Activated naive CD4-positive, alpha-beta T cell treated with anti-CD3 and anti-CD28 coated beads, Interleukin-2, amount 50 U/mL, for 24 hours (primary cell): ENCODE data around the gene UTP14A.
A peak's percentile ranks its signal among the peaks of the same experiment; 100 is the strongest.

Experiments
- H3K27ac Mint-ChIP-seq: one replicate; pipeline ENCODE4 v1.8.0; 2021; ENCODE audit warnings: mild to moderate bottlenecking, mixed read lengths
- H3K27me3 Mint-ChIP-seq: one replicate; pipeline ENCODE4 v1.8.0; 2021; ENCODE audit warnings: mixed read lengths
- H3K36me3 Mint-ChIP-seq: one replicate; pipeline ENCODE4 v1.8.0; 2021; ENCODE audit warnings: mixed read lengths
- H3K4me1 Mint-ChIP-seq: one replicate; pipeline ENCODE4 v1.8.0; 2021; ENCODE audit warnings: mixed read lengths
- H3K4me3 Mint-ChIP-seq: one replicate; pipeline ENCODE4 v1.8.0; 2021; ENCODE audit warnings: mild to moderate bottlenecking, mixed read lengths
- H3K9me3 Mint-ChIP-seq: one replicate; pipeline ENCODE4 v1.8.0; 2021; ENCODE audit warnings: mixed read lengths

Gene UTP14A

DNA sequence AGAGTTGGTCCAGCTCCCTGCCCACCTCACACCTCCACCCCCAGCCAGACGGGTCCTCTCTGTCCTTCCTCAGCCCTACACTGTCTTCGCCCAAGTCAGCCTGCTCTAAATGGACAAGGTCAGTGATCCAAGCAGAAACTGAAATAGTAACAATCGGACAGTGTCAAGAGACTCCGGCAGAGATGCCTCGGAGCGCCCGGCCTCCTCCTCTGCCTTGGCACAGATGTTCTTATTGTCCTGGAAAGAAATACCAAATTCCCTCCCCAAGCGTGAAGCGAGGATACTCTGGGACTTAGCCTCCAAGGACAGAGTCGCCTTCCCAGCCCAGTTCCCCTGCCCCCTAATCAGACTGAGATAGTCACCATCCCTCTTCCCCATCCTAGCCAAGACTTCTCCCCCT lies 28.5 kb downstream of the UTP14A start:
- H3K27me3 Mint-ChIP-seq, result no peaks in the 10 kb centered on the region
- no peak overlapping the region for H3K27ac Mint-ChIP-seq
- no peaks in the 10 kb centered on the region for H3K36me3 Mint-ChIP-seq
- peaks cover 24% of the 10 kb centered on the region for H3K4me1 Mint-ChIP-seq
- no peak overlapping the region for H3K4me3 Mint-ChIP-seq
- H3K9me3 Mint-ChIP-seq, result no peaks in the 10 kb centered on the region

DNA sequence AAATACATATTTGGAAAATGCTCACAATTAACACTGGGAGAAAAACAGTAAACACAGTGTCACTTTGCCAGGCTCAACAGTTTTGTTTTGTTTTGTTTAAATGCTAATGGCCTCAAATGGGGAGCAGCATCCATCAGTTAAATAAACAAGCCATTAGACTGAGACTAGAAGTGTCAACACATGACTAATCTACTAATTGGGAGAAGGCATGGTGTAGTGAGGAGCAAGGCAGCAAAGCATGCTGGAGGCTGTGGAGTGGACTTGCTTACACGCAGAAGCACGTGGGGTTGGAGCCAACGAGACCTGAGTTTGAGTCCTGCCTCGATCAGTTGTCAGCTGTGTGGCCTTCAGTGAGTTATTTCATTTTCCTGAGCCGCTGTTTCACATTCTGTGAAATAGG lies 29.0 kb downstream of the UTP14A start:
- Mint-ChIP-seq H3K9me3 (no peaks in the 10 kb centered on the region), H3K27ac (no peak overlapping the region), H3K4me1 (peaks cover 24% of the 10 kb centered on the region), H3K36me3 (no peaks in the 10 kb centered on the region), H3K27me3 (no peaks in the 10 kb centered on the region), H3K4me3 (no peak overlapping the region)

DNA sequence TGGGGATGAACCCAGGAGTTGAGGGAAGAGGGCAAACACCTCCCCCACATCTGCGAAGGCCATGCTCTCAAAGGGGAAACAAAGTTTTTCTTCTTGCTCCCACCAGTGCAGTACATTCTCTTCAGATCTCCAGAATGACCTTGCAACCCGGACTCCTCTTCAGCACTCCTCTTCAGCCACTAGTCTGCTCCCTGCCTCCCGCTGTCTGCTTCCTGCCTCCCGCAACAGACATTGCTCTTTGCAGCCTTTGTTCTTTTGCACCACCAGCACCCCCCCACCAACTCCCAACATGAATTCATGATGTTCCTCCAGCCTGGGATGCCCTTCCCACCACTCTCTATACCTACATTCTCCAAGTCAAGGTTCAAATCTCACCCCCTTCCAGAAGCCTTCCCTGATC lies 32.1 kb downstream of the UTP14A start:
- Mint-ChIP-seq H3K4me1 (peaks cover 21% of the 10 kb centered on the region), H3K36me3 (no peaks in the 10 kb centered on the region), H3K4me3 (no peak overlapping the region), H3K9me3 (no peaks in the 10 kb centered on the region), H3K27me3 (no peaks in the 10 kb centered on the region), H3K27ac (no peak overlapping the region)

DNA sequence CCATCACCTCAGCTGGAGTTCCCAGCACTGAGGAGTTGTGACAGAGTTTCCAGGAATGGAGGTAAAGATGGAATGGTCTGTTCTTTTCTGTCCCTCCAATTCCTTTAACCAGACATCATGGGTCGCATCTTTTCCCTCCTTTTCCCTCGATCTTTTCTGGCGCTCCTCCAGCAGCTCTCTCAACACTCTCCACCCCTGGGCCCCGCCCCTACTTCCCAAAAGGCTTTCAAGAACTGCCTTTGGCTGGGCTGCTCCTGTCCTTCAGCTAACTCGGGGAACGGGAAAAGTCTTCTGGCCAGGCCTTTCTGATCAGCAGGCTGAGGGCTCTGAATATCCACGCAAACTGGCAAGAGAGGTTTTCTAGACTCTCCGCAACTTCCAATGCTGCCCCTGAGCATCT lies 34.0 kb downstream of the UTP14A start:
- no peaks in the 10 kb centered on the region for H3K36me3 Mint-ChIP-seq
- H3K27ac Mint-ChIP-seq, result no peak overlapping the region
- no peaks in the 10 kb centered on the region for H3K9me3 Mint-ChIP-seq
- no peaks in the 10 kb centered on the region for H3K27me3 Mint-ChIP-seq
- no peak overlapping the region for H3K4me3 Mint-ChIP-seq
- H3K4me1 Mint-ChIP-seq, result peaks cover 18% of the 10 kb centered on the region

DNA sequence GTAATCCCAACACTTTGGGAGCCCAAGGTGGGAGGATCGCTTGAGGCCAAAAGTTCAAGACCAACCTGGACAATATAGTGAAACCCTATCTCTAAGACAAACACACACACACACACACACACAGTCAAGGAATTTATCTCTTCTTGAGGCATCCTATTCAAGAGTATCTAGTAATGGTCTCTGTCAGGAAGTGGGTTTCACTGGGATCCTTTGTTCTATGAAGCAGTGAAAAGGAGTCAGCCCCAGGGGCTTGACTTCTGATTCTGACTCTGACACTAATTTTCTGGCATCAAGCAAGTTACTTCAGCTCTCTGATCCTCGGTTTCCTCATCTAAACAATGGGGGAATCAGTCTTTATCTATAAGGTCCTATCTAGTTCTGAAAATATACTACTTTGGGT lies 34.8 kb downstream of the UTP14A start:
- Mint-ChIP-seq H3K36me3 (no peaks in the 10 kb centered on the region), H3K27ac (no peak overlapping the region), H3K27me3 (no peaks in the 10 kb centered on the region), H3K9me3 (no peaks in the 10 kb centered on the region), H3K4me3 (no peak overlapping the region), H3K4me1 (peaks cover 18% of the 10 kb centered on the region)

DNA sequence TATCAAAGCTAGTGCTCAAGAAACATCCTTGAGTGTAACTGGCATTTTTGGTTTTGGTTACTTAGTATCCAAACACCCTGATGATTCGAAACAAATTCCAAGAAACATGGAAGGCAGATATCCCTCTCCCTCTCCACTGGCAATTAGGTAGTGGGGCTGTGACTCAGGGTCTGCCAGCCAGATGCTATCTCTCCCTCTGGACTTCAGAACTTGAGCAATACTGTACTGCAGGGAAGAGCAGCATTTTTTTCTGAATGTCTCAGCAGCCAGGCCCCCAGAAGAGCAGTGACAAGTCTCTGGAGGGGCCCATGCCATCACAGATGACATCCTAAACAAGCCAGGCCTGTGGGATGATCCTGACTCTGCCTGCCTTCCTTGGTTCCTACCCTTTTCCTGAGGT lies 39.2 kb downstream of the UTP14A start:
- Mint-ChIP-seq H3K27me3 (no peaks in the 10 kb centered on the region), H3K4me3 (no peak overlapping the region), H3K4me1 (no peaks in the 10 kb centered on the region), H3K9me3 (no peaks in the 10 kb centered on the region), H3K36me3 (no peaks in the 10 kb centered on the region), H3K27ac (no peak overlapping the region)

DNA sequence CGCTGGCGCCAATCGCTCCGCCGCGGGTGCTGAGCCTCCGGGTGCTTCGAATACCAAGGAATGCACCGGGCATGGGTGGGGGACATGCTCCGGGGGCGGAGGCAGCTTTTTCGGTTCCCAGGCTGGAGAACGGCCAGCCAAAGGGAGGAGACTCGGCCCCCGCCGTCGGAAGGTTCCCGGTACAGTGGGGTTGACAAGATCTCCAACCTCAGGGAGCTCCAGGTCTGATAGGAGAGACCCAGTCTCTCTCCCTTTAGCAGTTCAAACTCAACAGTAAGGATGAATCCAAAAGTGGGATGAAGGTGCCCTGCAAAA lies 47.3 kb downstream of the UTP14A start:
- no peaks in the 10 kb centered on the region for H3K9me3 Mint-ChIP-seq

DNA sequence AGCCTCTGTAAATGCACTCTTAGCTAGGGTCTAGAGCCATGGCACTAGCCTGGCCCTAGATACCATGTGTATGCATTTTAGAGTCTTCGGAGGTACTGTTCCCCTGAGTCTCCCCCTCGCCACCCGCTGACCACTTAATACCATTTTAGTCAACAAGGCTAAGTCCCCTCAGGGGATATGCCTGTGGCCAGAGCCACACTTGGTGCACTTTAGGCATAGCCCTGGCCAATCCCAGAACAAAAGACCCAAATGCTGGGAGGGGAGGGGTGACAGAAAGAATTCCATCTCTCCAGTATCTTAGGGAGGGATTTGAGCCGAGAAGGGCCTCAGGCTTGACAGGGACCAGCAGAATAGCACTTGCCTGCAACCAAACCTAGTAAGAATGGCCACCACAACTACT lies 47.9 kb downstream of the UTP14A start:
- Mint-ChIP-seq H3K27ac (no peak overlapping the region), H3K4me3 (peak overlapping the region; percentile 54), H3K27me3 (no peaks in the 10 kb centered on the region), H3K36me3 (no peaks in the 10 kb centered on the region), H3K9me3 (no peaks in the 10 kb centered on the region), H3K4me1 (peaks cover 17% of the 10 kb centered on the region)

More for the DNA sequence above, 47.3 kb downstream of the UTP14A start:
- H3K27ac Mint-ChIP-seq, result no peak overlapping the region
- peak overlapping the region; percentile 54 for H3K4me3 Mint-ChIP-seq
- peaks cover 11% of the 10 kb centered on the region for H3K4me1 Mint-ChIP-seq
- no peaks in the 10 kb centered on the region for H3K27me3 Mint-ChIP-seq
- H3K36me3 Mint-ChIP-seq, result no peaks in the 10 kb centered on the region

DNA sequence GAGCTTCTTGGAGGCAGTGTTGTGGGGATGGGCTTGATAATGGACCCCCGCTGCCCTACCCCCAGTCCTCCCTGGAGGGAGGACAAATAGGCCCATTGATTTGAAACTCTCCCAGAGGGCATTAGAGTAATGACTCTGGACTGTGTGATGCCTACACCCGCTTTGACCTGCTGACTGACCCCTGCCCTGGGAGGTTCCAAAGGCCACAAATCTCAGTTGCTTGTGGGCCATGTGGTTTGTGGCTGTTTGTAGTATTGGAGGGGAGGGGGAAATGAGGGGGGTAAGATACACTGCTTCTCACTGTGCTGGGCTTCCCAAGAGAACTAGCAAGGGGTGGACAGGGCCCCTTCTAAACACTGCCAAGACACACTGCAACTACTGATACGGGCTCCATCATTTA lies 48.8 kb downstream of the UTP14A start:
- Mint-ChIP-seq H3K36me3 (no peaks in the 10 kb centered on the region), H3K4me3 (no peak overlapping the region), H3K4me1 (peaks cover 18% of the 10 kb centered on the region), H3K27ac (no peak overlapping the region), H3K9me3 (no peaks in the 10 kb centered on the region), H3K27me3 (no peaks in the 10 kb centered on the region)

DNA sequence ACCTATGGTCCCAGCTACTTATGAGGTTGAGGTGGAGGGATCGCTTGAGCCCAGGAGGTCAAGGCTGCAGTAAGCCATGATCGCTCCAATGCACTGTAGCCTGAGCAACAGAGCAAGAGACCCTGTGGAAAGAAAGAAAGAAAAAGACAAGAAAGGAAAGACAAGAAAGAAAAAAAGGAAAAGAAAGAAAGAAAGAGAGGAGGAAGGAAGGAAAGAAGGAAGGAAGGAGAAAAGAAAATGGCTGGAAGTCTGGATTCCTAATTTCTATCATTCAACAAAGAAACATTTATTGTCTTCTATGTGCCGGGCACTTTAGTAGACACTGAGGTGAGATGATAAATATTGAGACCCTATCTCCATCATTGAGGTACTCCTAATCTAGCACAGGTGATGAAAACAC lies 49.7 kb downstream of the UTP14A start:
- Mint-ChIP-seq H3K27me3 (no peaks in the 10 kb centered on the region), H3K27ac (peak overlapping the region; percentile 69), H3K4me1 (peaks cover 21% of the 10 kb centered on the region), H3K4me3 (peak overlapping the region; percentile 45), H3K9me3 (no peaks in the 10 kb centered on the region), H3K36me3 (no peaks in the 10 kb centered on the region)

DNA sequence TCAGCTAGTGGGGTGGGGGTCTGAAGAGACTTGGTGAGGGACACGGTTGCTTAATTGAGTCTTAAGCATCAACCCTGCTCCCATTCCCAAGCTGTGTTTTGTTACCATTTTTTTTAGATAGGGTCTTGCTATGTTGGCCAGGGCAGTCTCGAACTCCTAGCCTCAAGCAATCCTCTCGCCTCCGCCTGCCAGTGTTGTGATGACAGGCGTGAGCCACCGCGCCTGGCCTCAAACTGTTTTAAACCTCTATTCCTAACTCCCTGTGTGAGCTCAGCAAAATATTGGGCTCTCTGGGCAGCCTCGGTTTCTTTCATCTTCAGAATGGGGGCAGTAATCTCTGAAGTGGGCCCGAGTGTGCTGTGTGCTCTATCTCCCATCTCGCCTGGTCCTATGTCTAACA lies 50.2 kb downstream of the UTP14A start:
- Mint-ChIP-seq H3K27ac (no peak overlapping the region), H3K27me3 (no peaks in the 10 kb centered on the region), H3K36me3 (no peaks in the 10 kb centered on the region), H3K9me3 (no peaks in the 10 kb centered on the region), H3K4me1 (peaks cover 21% of the 10 kb centered on the region), H3K4me3 (peak overlapping the region; percentile 9)

DNA sequence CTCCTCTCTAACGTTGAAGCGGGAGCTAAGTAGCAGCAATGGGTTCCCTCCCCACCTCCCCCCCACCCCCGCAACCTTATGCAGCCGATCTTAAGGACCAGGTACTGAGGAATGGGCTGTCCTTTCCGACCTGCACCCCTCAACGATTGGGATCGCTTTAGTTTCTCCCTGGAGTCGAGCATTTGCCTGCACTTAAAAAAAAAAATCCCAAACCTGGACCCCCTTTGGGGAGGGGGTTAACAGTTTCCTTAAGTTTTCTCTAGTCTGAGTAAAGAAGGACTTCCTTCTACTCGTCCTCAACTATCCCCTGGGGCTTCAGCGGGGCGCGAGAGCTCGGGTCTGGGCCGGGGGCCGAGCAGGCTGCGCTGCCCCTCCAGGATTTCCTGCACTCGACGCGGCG lies 50.8 kb downstream of the UTP14A start:
- no peak overlapping the region for H3K27ac Mint-ChIP-seq
- H3K4me1 Mint-ChIP-seq, result peaks cover 26% of the 10 kb centered on the region
- peak overlapping the region; percentile 30 for H3K4me3 Mint-ChIP-seq
- no peaks in the 10 kb centered on the region for H3K36me3 Mint-ChIP-seq
- no peaks in the 10 kb centered on the region for H3K27me3 Mint-ChIP-seq
- H3K9me3 Mint-ChIP-seq, result no peaks in the 10 kb centered on the region

DNA sequence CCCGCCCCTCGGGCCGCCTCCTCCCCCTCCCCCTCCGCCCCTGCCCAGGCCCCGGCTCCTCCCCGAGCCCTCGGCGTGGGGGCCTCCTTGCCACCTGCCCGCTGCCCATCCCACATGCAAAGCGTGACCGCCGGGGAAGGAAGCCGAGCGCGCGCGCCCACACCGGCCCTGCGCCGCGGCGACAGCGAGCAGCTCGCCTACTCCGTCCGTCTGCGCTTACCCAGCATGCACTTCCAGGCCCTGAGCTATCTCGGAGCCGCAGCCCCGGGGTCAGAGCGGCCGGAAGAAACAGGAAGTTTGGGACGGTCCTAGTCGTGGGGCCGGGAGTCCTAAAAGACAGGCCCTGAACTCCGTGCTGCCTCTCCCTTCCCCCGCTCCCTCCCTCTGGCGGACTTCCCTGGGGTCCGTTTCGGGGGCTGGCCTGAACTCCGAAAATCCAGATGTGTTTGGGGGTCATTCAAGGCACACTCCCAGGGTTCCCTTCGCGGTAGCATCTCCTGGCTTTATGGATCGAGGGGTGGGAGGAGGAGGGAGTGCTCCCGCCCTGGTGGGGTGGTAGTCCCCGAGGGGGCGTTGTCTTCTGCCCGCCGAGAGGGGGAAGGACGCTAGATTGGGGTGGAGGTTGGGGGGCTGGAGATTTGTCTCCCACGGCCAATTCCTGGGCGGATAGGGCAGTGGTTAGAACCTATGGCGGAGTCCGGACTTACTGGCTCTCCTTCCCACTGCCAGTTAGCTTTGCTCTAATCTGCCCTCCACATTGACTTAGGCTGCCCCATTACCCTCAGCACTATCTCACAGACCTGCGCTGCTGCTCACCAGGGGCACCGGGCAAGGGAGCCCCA lies 51.5 kb downstream of the UTP14A start:
- H3K9me3 Mint-ChIP-seq, result no peaks in the 10 kb centered on the region
- peak overlapping the region; percentile 57 for H3K4me3 Mint-ChIP-seq
- H3K36me3 Mint-ChIP-seq, result no peaks in the 10 kb centered on the region
- no peak overlapping the region for H3K27ac Mint-ChIP-seq
- no peaks in the 10 kb centered on the region for H3K27me3 Mint-ChIP-seq
- H3K4me1 Mint-ChIP-seq, result peaks cover 28% of the 10 kb centered on the region

DNA sequence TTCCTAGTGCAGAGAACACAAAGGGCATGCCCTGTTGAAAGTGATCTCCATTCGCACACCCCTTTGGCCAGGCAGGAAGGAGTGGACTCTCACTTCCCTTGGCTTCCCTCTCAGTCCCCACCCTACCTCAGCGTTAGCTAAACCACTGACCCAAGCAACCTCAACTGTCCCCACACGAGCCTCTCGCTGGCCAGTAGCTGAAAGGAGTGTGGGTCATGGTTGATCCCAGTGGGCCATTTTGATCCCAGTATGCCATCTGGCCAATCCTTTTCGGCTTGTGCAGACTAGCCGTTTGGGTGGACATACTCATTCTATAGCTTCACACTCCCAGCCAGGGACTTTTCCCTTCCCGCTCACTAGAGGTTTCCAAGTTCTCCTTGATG lies 52.1 kb downstream of the UTP14A start:
- peaks cover 24% of the 10 kb centered on the region for H3K4me1 Mint-ChIP-seq
- H3K27ac Mint-ChIP-seq, result peak overlapping the region; percentile 46
- H3K4me3 Mint-ChIP-seq, result peak overlapping the region; percentile 57

DNA sequence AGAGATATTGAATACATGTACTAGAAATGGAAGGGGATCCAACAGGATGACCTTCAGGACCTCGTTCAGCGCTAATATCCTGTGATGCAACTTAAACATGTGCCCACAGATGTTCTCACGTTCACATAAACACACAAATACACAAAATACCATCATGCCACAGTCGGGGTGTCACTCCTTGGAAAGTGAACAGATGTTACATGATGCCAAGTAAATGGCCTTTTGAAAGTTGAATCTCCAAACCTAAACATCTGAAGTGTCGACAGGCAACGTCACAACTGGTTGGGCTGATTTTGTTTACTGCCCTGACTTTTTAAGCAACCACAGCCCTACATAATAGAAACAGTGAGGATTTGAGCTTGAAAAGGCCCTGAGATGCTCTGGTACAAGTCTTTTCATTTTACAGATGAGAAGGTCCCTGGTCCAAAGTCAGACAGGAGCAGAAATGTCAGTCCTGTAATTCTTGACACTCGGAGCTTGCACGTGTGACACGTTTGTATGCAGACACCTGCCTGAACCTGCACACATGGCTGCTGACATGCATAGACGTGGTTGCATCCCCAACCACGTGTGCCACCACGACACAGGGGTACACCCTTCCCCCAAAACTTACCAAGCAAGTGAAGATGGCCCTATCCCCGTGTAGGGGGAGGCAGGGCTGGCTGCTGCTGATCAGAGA lies 53.0 kb downstream of the UTP14A start:
- Mint-ChIP-seq H3K4me3 (no peak overlapping the region), H3K36me3 (no peaks in the 10 kb centered on the region), H3K27ac (no peak overlapping the region), H3K27me3 (no peaks in the 10 kb centered on the region), H3K4me1 (peaks cover 24% of the 10 kb centered on the region), H3K9me3 (no peaks in the 10 kb centered on the region)

More for the DNA sequence above, 52.1 kb downstream of the UTP14A start:
- H3K9me3 Mint-ChIP-seq, result no peaks in the 10 kb centered on the region
- no peaks in the 10 kb centered on the region for H3K36me3 Mint-ChIP-seq
- no peaks in the 10 kb centered on the region for H3K27me3 Mint-ChIP-seq

DNA sequence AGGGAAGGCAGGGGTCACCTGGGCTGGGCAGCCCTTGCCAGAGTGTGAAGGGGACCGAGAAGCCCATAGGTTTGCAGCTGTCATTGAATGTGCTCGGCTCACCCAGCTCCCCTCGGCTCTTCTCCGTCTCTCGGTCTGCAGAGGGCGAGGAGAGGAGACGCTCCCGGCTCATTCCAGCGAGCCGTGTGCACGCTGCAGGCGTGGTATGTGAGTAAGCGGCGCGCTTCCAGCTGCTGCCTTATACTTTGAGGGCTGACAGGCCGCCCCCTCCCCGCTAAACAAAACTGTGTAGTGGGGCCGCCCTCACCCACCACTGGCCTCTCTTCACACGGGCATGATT lies 53.5 kb downstream of the UTP14A start:
- Mint-ChIP-seq H3K27me3 (no peaks in the 10 kb centered on the region), H3K27ac (no peak overlapping the region), H3K36me3 (no peaks in the 10 kb centered on the region), H3K9me3 (no peaks in the 10 kb centered on the region), H3K4me3 (no peak overlapping the region), H3K4me1 (peaks cover 24% of the 10 kb centered on the region)
